Neural cell (in vitro differentiated cells): ENCODE results near the gene SNX20. TPM values are rescaled to one million over a fixed set of nuclear protein-coding genes. Genes with fewer than 3 reads are reported as not detected.

Source experiments
- H2AFZ ChIP-seq: fragments of 200-600, 300-800 bp; sonication (generic), shearing (Covaris generic); 2 replicates; pipeline ENCODE4 v1.6.0; 2014; ENCODE audit warnings: low read depth, mild to moderate bottlenecking, antibody characterized with exemption, low read length, moderate library complexity
- H3F3A ChIP-seq: fragments of 200-600 bp; shearing (Covaris generic); 2 replicates; pipeline ENCODE4 v1.6.1; 2016; ENCODE audit warnings: mild to moderate bottlenecking, moderate library complexity, mixed read lengths, antibody characterized with exemption, low read length; ENCODE audit not compliant: insufficient read depth, poor library complexity, severe bottlenecking
- H3K27ac ChIP-seq: fragments of 200-600, 300-800 bp; sonication (generic), shearing (Covaris generic); 2 replicates; pipeline ENCODE4 v1.5.1; 2014; ENCODE audit warnings: mild to moderate bottlenecking, low read length, moderate library complexity
- H3K27me3 ChIP-seq: fragments of 300-800, 200-600 bp; sonication (generic), shearing (Covaris generic); 2 replicates; pipeline ENCODE4 v1.6.0; 2014; ENCODE audit warnings: mild to moderate bottlenecking, low read depth, low read length, moderate library complexity; ENCODE audit not compliant: insufficient read depth
- H3K36me3 ChIP-seq: fragments of 300-800, 200-600 bp; sonication (generic), shearing (Covaris generic); 2 replicates; pipeline ENCODE4 v1.5.1; 2014; ENCODE audit warnings: mild to moderate bottlenecking, antibody characterized with exemption, low read length, moderate library complexity; ENCODE audit not compliant: insufficient read depth
- H3K4me2 ChIP-seq: fragments of 300-800, 200-600 bp; sonication (generic), shearing (Covaris generic); 2 replicates; pipeline ENCODE4 v1.6.0; 2014; ENCODE audit warnings: mild to moderate bottlenecking, low read length
- H3K4me3 ChIP-seq: fragments of 300-800, 200-600 bp; sonication (generic), shearing (Covaris generic); 2 replicates; pipeline ENCODE4 v1.5.1; 2014; ENCODE audit warnings: mild to moderate bottlenecking, low read length, moderate library complexity
- H3K79me2 ChIP-seq: fragments of 200-600 bp; shearing (Covaris generic); replicated peaks from 2 replicates; pipeline ENCODE4 v1.6.0; 2014; ENCODE audit warnings: mild to moderate bottlenecking, low read length, moderate library complexity; ENCODE audit not compliant: insufficient read depth
- H3K9ac ChIP-seq: fragments of 300-800, 200-600 bp; sonication (generic), shearing (Covaris generic); 2 replicates; pipeline ENCODE4 v1.6.1; 2016; ENCODE audit warnings: mild to moderate bottlenecking, low read length, mixed read lengths
- H3K9me2 ChIP-seq: fragments of 200-600 bp; shearing (Covaris generic); 2 replicates; pipeline ENCODE4 v1.6.1; 2016; ENCODE audit warnings: mild to moderate bottlenecking, low read length, mixed read lengths; ENCODE audit not compliant: insufficient read depth
- H3K9me3 ChIP-seq: fragments of 200-600, 300-800 bp; sonication (generic), shearing (Covaris generic); 2 replicates; pipeline ENCODE4 v1.6.1; 2016; ENCODE audit warnings: mild to moderate bottlenecking, mixed run types, low read length, moderate library complexity, mixed read lengths
- H4K20me1 ChIP-seq: fragments of 200-600 bp; shearing (Covaris generic); 2 replicates; pipeline ENCODE4 v1.6.1; 2016; ENCODE audit warnings: mild to moderate bottlenecking, mixed run types; ENCODE audit not compliant: insufficient read depth
- CTCF ChIP-seq: fragments of 450-650 bp; IDR thresholded peaks from 2 replicates; pipeline ENCODE4 v1.5.1; 2014; ENCODE audit warnings: antibody characterized with exemption, mild to moderate bottlenecking, moderate library complexity; ENCODE audit not compliant: poor library complexity, severe bottlenecking
- EP300 ChIP-seq: fragments of 450-650 bp; conservative IDR thresholded peaks from 2 replicates; pipeline ENCODE4 v1.6.1; 2014; ENCODE audit warnings: antibody characterized with exemption, mild to moderate bottlenecking, moderate library complexity; ENCODE audit not compliant: poor library complexity, severe bottlenecking
- EZH2 ChIP-seq: fragments of 200-600, 300-800 bp; shearing (Covaris generic), sonication (generic); IDR thresholded peaks from 2 replicates; pipeline ENCODE4 v1.6.1; 2014; ENCODE audit warnings: antibody characterized with exemption, low read length, borderline replicate concordance, mild to moderate bottlenecking; ENCODE audit not compliant: insufficient read depth, poor library complexity, severe bottlenecking
- MXI1 ChIP-seq: fragments of 450-650 bp; conservative IDR thresholded peaks from 2 replicates; pipeline ENCODE4 v1.6.1; 2014; ENCODE audit warnings: antibody characterized with exemption, mild to moderate bottlenecking; ENCODE audit not compliant: poor library complexity, severe bottlenecking
- POLR2AphosphoS5 ChIP-seq: IDR thresholded peaks from 2 replicates; pipeline ENCODE4 v1.6.1; 2012
- RAD21 ChIP-seq: fragments of 450-650 bp; conservative IDR thresholded peaks from 2 replicates; pipeline ENCODE4 v1.6.1; 2014; ENCODE audit warnings: antibody characterized with exemption, mild to moderate bottlenecking, moderate library complexity
- REST ChIP-seq: IDR thresholded peaks from 2 replicates; pipeline ENCODE4 v1.6.1; 2012; ENCODE audit warnings: borderline replicate concordance
- SMC3 ChIP-seq: fragments of 450-650 bp; conservative IDR thresholded peaks from 2 replicates; pipeline ENCODE4 v1.6.1; 2014; ENCODE audit warnings: antibody characterized with exemption, mild to moderate bottlenecking, moderate library complexity; ENCODE audit not compliant: poor library complexity
- TAF1 ChIP-seq: IDR thresholded peaks from 2 replicates; pipeline ENCODE4 v1.6.1; 2012; ENCODE audit warnings: low read depth
- polyA plus RNA-seq: library from polyadenylated mRNA; depleted of rRNA; stranded (reverse); fragments of >200 nt; gene quantifications from 2 replicates; pipeline ENCODE4 v1.2.3, GENCODE V29; 2014

Gene SNX20
- polyA plus RNA-seq, 1 donor from 2014 or later = not detected

DNA sequence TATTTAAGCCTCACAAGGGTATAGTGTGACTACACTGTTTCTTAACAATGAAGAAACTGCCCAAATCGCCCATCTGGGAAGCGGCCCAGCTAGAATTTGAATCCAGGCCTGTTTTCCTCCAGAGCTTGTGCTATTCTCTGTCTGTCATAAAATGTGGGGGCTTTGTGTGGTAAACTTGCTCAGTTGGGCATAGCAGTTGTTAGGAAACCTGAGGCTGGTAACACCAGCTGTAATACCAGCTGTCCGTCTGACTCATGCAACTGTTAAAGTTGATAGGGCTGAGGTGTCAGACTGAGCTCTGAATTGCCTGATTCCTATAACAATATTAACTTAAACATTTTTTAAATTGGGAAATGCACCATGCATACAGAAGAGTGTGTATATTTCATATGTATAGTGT lies 21.6 kb upstream of the SNX20 start:
- TF ChIP-seq EP300 (no peak), CTCF (no peak), REST (no peak), TAF1 (no peak), SMC3 (no peak), EZH2 (no peak), POLR2AphosphoS5 (no peak), RAD21 (no peak), MXI1 (no peak)
- no peak overlapping the region for H3K4me3 ChIP-seq
- no peak overlapping the region for H3K4me2 ChIP-seq

GRCh38 chr16:50699326-50700159 lies 18.4 kb upstream of the SNX20 start:
- H3K36me3 ChIP-seq = no peaks in the 10 kb centered on the region

More for the DNA sequence above, 21.6 kb upstream of the SNX20 start:
- Histone ChIP-seq H3K9me3 (peaks cover 6% of the 10 kb centered on the region), H2AFZ (no peak overlapping the region), H3K9me2 (no peaks in the 10 kb centered on the region), H3K79me2 (no peaks in the 10 kb centered on the region), H3F3A (no peaks in the 10 kb centered on the region), H4K20me1 (no peaks in the 10 kb centered on the region), H3K27me3 (no peaks in the 10 kb centered on the region), H3K36me3 (no peaks in the 10 kb centered on the region), H3K27ac (no peak overlapping the region), H3K9ac (no peak overlapping the region)

More at GRCh38 chr16:50699326-50700159, 18.4 kb upstream of the SNX20 start:
- no peaks in the 10 kb centered on the region for H3F3A ChIP-seq
- H3K4me2 ChIP-seq = no peak overlapping the region
- no peak overlapping the region for H3K27ac ChIP-seq
- no peaks in the 10 kb centered on the region for H3K9me2 ChIP-seq
- H4K20me1 ChIP-seq = no peaks in the 10 kb centered on the region
- no peaks in the 10 kb centered on the region for H3K27me3 ChIP-seq
- no peaks in the 10 kb centered on the region for H3K79me2 ChIP-seq
- no peak for TF ChIP-seq EP300
- TF ChIP-seq TAF1 = no peak
- TF ChIP-seq REST = no peak
- no peak for TF ChIP-seq POLR2AphosphoS5
- no peak for TF ChIP-seq SMC3
- no peak for TF ChIP-seq MXI1
- no peak for TF ChIP-seq CTCF
- no peak for TF ChIP-seq EZH2
- TF ChIP-seq RAD21 = no peak
- no peak overlapping the region for H3K9ac ChIP-seq
- H3K4me3 ChIP-seq = no peak overlapping the region
- H2AFZ ChIP-seq = no peak overlapping the region
- H3K9me3 ChIP-seq = peaks cover 2% of the 10 kb centered on the region
